ENCODE results near the gene INS. TPM values are rescaled to one million over a fixed set of nuclear protein-coding genes. Genes with fewer than 3 reads are reported as not detected.

The INS gene
- polyA plus RNA-seq, 6 donors from 2014 or later: not detected

DNA sequence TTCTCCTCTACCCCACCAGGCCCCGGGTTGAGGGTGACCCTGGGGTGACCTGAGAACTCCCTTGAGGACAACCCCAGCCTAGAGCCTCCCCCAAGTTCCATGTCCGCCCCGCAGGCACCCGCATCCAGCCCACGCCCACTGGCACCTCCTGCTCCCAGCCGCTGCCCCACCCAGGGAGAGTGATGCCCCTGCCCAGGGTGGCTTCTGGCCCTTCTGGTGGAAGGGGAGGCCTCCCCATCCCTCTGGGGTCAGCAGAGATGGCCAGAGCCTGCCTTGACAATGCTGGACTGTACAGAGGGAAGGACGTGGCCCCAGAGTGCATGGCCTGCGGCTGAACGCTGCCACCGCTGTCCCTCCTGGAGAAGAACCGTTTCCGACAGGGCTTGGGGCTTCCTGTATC lies 11.7 kb upstream of the INS start:
- Mint-ChIP-seq H3K4me3 (peak overlapping the region in 2 of 8 donors; percentile 55 to 70), H3K4me1 (peaks cover 0 to 4% (median 0%) of the 10 kb centered on the region in 3 donors), H3K27ac (no peak overlapping the region), H3K36me3 (no peaks in the 10 kb centered on the region), H3K9me3 (no peaks in the 10 kb centered on the region), H3K27me3 (peaks cover 0 to 22% (median 6%) of the 10 kb centered on the region in 3 donors)
- no peak for ATAC-seq (ENCODE audit: low read depth in 2 of 2)
- DNase-seq: no peak

DNA sequence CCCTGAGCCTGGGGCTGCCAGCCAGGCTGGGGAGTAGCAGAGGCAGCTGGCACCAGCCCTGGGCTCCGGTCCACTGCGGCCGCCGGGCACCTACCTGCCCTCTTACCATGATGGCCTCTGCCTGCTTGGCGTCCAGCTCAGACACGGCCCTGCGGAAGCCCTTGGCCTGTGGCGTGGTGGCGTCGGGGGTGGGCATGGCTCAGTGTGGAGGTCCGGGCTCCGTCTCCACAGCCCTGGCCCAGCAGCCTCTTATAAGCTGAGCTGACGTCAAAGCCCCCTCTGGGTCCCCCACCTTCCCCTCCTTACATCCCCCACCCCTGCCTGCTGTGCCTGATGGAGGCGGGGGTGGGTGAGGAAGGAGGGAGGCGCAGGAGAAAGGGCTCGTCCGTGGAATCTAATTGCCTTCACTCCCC lies 10.6 kb upstream of the INS start, which contains the start of gene TH:
Gene TH (minus strand): TSS at position 225 of the 413 bp plus-strand sequence. CDS start 29 bp downstream, at position 196.
- H3K36me3 Mint-ChIP-seq: no peaks in the 10 kb centered on the region
- DNase-seq (no peak), ATAC-seq (ENCODE audit: low read depth in 2 of 2) (no peak)
- no peaks in the 10 kb centered on the region for H3K9me3 Mint-ChIP-seq
- H3K27ac Mint-ChIP-seq: peak within 1 kb of the TSS in 1 of 6 donors; percentile 47
- H3K27me3 Mint-ChIP-seq: peaks cover 0 to 28% (median 9%) of the 10 kb centered on the region in 3 donors
- H3K4me1 Mint-ChIP-seq: peaks cover 0 to 4% (median 0%) of the 10 kb centered on the region in 3 donors
- H3K4me3 Mint-ChIP-seq: peak within 1 kb of the TSS in 2 of 8 donors; percentile 55 to 70

DNA sequence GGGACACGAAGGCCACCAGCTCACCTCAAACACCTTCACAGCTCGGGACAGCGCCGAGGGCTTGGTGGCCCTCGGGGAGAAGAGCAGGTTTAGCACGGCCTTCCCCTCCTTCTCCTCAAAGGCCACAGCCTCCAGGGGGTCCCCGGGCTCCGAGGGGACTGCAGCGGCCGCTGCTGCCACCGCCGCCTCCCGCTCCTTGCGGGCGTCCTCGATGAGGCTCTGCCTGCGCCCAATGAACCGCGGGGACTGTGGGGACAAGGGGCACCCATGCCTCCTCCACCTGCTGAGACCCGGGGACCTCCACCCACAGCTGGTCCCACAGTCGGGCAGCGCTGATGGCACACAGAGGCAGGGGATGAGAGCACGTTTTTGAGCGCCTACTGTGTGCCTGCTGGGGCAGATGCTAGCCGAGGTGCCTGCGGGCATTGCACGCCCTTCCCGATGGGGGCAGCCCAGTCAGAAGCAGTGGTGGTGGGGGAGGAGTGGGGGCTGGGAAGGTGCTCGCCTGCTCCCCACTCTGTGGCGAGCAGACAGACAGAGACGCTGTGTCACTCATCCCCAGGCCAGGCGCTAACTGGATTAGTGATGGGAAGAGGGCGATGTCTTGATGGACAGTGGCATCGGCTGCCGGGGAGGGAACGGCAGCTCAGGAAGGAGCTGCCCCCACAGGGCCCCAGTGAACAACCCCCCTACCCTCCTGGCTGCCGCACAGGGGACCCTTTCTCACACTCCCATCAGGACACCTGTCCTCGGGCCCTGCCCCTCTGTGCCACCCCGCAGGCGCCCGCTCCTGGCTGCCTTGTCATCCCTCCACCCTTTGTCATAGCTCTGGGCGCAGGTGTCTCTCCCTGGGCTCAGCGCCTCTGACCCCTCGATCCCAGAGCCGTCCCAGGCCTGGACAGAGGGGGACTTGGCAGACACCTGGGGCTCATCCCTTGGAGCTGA lies 8.9 kb upstream of the INS start:
- ATAC-seq (ENCODE audit: low read depth in 2 of 2): no peak
- DNase-seq: no peak
- Mint-ChIP-seq H3K9me3 (no peaks in the 10 kb centered on the region), H3K27ac (no peak overlapping the region), H3K4me1 (peaks cover 0 to 4% (median 0%) of the 10 kb centered on the region in 3 donors), H3K36me3 (no peaks in the 10 kb centered on the region), H3K4me3 (no peak overlapping the region), H3K27me3 (peaks cover 0 to 30% (median 9%) of the 10 kb centered on the region in 3 donors)

DNA sequence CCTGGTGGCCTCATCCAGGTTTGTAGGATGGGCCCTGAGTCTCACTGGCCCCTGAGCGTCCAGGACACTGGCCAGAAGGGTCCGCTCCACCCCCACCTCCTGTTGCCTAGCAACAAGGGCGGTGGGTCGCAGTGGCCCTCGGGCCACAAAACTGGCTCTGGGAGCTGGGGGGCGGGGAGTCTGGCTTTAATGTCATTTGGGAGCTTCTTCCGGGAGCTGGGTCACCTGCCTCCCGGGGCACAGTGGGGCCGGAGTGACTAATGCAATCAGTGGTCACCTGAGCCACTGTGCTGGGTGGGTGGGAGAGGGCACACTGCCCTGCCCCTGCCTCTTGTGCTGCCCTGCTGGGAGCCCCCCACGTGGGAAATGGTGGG lies 8.0 kb upstream of the INS start:
- Mint-ChIP-seq H3K4me1 (peaks cover 0 to 4% (median 0%) of the 10 kb centered on the region in 3 donors), H3K36me3 (no peaks in the 10 kb centered on the region), H3K9me3 (no peaks in the 10 kb centered on the region), H3K4me3 (no peak overlapping the region), H3K27ac (no peak overlapping the region), H3K27me3 (peaks cover 0 to 33% (median 9%) of the 10 kb centered on the region in 3 donors)
- ATAC-seq (ENCODE audit: low read depth in 2 of 2) (no peak), DNase-seq (no peak)

DNA sequence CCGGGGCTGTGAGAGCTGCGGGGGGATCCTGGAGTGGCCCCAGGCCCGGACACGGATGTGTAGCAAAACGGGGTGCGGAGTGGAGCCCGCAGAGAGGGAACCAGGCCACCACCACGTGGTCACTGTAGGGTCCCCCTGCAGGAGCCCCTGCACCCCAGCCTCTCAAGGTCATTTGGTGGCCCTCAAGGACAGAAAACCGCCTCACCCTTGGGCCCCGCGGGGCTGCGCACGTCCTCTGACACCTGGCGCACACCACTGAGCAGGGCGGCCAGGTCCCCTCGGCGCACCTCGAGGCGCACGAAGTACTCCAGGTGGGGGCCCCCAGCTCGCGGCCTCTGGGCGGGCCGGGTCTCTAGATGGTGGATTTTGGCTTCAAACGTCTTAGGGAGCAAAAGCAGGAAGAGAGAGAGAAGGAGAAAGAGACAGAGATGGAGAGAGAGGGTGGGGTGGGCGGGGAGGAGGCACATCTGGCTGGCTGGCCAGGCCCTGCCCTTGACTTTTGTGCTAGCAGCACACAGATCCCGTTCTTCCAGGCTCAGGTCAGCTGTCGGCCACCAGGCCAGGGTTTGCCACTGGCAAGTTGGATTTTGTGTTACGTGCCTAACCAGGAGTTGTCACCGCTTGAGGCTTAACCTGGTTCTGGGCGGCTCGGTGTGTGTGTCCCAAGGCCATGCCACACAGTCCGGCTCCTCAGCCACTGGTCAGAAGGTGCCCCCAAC lies 7.4 kb upstream of the INS start:
- H3K4me3 Mint-ChIP-seq: peak overlapping the region in 1 of 8 donors; percentile 12
- peaks cover 0 to 39% (median 9%) of the 10 kb centered on the region in 3 donors for H3K27me3 Mint-ChIP-seq
- H3K36me3 Mint-ChIP-seq: no peaks in the 10 kb centered on the region
- DNase-seq (no peak), ATAC-seq (ENCODE audit: low read depth in 2 of 2) (no peak)
- no peaks in the 10 kb centered on the region for H3K9me3 Mint-ChIP-seq
- no peak overlapping the region for H3K27ac Mint-ChIP-seq
- peaks cover 0 to 4% (median 0%) of the 10 kb centered on the region in 3 donors for H3K4me1 Mint-ChIP-seq

DNA sequence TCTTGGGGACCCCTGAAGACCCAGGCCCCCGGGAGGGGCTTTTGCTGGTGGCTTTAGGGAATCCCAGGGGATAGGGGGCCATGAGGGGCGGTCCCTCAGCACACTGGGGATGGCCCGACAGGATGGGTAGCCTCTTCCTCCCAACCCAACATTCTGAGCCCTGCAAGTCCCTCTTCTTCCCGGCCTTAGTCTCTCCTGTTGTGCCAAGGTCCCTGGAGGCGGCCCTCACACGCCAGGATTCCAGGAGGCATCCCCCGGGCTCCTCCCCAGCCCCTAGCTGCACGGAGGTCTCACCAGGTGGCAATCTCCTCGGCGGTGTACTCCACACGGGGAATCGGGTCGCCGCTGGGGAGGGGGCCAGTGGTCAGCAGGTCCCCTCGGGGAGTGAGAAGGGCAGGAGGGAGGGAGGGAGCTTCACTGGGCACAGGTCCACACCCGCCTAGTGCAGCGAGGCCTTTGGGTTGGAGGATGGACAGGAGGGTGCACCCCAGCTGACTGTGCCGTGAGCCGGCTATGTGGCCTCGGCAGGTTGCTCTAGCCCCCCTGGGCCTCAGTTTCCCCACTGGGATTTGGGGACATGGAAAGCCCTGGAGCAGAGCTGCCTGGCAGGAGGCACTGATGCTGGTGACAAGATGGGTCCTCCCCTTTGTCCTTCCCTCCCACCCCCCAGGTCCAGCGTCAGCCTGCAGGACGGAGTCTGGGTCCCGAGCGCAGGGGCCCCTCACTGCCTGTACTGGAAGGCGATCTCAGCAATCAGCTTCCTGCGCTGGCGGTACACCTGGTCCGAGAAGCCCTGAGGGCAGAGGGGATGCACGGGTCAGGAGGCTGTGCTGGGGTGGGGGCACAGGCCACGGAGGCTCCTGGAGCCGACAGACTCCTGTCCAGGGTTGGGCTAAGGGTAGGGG lies 6.4 kb upstream of the INS start:
- Mint-ChIP-seq H3K9me3 (no peaks in the 10 kb centered on the region), H3K27ac (no peak overlapping the region), H3K27me3 (peaks cover 0 to 45% (median 15%) of the 10 kb centered on the region in 3 donors), H3K4me1 (no peaks in the 10 kb centered on the region), H3K36me3 (no peaks in the 10 kb centered on the region), H3K4me3 (no peak overlapping the region)
- DNase-seq: no peak
- ATAC-seq (ENCODE audit: low read depth in 2 of 2): no peak

DNA sequence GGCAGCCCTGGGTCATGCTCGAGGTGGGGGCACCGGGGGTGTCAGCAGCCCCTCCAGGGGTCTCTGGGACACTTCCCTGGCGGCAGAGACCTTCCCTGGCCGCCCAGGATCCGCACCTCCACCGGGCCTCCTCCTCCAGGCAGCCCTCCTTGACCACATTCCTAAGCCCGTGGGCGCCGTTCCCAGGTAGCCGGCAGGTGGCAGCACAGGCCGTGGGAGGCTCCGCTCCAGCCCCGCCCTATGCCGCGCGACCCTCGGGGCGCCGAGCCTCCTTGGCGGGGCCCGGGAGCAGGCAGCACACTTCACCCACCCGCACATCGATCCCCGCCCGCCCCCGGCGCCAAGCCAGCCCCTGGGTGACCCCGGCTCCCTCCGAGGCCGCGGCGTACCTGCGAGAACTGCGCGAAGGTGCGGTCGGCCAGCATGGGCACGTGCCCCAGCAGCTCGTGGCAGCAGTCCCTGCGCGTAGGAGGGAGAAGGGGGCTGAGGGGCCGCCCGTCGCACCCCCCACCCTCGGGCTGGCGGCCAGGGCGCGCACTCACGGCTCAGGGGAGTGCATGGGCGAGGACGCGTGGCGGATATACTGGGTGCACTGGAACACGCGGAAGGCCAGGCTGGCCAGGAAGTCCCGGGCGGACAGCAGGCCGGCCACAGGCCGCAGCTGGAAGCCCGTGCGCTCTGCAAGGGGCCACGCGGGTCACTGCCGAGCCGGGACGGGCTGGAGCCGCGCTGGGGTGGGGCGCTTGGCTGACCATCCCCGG lies 5.3 kb upstream of the INS start:
- Mint-ChIP-seq H3K4me1 (no peaks in the 10 kb centered on the region), H3K36me3 (no peaks in the 10 kb centered on the region), H3K27me3 (peaks cover 0 to 46% (median 17%) of the 10 kb centered on the region in 3 donors), H3K4me3 (no peak overlapping the region), H3K9me3 (no peaks in the 10 kb centered on the region), H3K27ac (no peak overlapping the region)
- DNase-seq (peak; percentile 36), ATAC-seq (ENCODE audit: low read depth in 2 of 2) (peak; percentile 72 to 73)

DNA sequence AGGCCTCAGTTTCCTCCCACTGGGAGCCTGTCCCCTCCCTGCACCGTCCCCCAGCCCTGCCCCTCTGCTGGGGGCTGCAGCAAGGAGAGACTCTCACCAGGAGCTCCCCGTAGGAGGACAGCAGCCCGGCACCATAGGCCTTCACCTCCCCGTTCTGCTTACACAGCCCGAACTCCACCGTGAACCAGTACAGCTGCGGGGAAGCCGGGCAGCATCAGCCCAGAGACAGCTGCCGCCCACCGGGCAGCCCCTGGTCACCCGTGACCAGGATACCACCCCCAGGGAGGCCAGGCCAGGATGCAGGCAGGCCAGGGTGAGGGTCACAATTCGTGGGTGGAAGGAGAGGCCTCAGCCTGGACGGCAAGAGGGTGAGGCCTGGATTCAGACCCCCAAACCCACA lies 4.6 kb upstream of the INS start:
- H3K36me3 Mint-ChIP-seq: no peaks in the 10 kb centered on the region
- peak overlapping the region in 1 of 8 donors; percentile 41 for H3K4me3 Mint-ChIP-seq
- H3K27ac Mint-ChIP-seq: no peak overlapping the region
- no peak for ATAC-seq (ENCODE audit: low read depth in 2 of 2)
- peaks cover 0 to 46% (median 17%) of the 10 kb centered on the region in 3 donors for H3K27me3 Mint-ChIP-seq
- no peak for DNase-seq
- H3K9me3 Mint-ChIP-seq: no peaks in the 10 kb centered on the region
- no peaks in the 10 kb centered on the region for H3K4me1 Mint-ChIP-seq

DNA sequence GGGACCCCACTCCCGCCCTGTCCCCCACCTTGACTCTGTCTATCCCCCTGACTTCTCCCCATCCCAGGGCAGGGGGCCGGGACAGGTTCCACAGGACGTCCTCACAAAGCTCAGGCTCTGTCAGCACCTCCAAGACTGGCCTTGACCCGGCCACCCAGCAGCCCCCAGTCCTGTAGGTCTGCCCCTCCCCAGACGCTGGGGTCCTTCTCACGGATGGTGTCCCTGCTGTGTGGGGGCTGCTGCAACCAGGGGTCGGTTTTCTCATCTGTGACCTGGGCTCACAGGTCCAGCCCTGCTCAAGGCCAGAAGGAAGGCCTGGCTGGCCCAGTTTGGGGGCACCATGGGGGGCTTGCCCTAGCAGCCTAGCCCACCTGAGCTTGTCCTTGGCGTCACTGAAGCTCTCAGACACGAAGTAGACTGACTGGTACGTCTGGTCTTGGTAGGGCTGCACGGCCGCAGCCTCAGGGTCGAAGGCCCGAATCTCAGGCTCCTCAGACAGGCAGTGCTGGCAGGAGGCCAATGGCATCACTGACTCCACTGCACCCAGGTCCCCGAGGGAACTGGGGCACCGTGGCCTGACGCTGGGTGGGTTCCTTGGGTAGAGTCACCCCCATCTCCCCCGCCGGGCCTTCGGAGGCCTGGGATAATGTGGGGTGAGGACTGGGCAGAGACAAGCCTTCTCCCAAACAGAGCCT lies 4.0 kb upstream of the INS start:
- ATAC-seq (ENCODE audit: low read depth in 2 of 2) (no peak), DNase-seq (no peak)
- H3K27ac Mint-ChIP-seq: peak overlapping the region in 1 of 6 donors; percentile 29
- no peak overlapping the region for H3K4me3 Mint-ChIP-seq
- H3K4me1 Mint-ChIP-seq: no peaks in the 10 kb centered on the region
- no peaks in the 10 kb centered on the region for H3K9me3 Mint-ChIP-seq
- peaks cover 0 to 46% (median 17%) of the 10 kb centered on the region in 3 donors for H3K27me3 Mint-ChIP-seq
- H3K36me3 Mint-ChIP-seq: no peaks in the 10 kb centered on the region

DNA sequence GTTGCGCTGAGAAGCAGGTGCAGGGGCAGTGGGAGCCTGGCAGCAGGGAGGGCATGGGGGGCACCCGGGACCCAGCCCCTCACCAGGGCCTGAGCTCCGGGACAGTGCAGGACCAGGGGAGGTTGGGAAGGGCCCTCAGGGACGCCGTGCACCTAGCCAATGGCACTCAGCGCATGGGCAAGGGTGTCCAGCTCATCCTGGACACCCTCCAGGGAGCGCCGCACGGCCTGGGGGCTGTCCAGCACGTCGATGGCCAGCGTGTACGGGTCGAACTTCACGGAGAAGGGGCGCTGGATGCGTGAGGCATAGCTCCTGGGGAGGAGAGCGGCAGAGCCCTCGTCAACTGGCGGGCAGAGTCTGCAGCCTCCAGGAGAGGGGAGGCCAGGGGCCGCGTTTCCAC lies 3.1 kb upstream of the INS start:
- Mint-ChIP-seq H3K36me3 (no peaks in the 10 kb centered on the region), H3K9me3 (no peaks in the 10 kb centered on the region), H3K27ac (peak overlapping the region in 1 of 6 donors; percentile 70), H3K4me3 (no peak overlapping the region), H3K27me3 (peaks cover 0 to 49% (median 17%) of the 10 kb centered on the region in 3 donors), H3K4me1 (no peaks in the 10 kb centered on the region)
- DNase-seq: no peak
- no peak for ATAC-seq (ENCODE audit: low read depth in 2 of 2)

DNA sequence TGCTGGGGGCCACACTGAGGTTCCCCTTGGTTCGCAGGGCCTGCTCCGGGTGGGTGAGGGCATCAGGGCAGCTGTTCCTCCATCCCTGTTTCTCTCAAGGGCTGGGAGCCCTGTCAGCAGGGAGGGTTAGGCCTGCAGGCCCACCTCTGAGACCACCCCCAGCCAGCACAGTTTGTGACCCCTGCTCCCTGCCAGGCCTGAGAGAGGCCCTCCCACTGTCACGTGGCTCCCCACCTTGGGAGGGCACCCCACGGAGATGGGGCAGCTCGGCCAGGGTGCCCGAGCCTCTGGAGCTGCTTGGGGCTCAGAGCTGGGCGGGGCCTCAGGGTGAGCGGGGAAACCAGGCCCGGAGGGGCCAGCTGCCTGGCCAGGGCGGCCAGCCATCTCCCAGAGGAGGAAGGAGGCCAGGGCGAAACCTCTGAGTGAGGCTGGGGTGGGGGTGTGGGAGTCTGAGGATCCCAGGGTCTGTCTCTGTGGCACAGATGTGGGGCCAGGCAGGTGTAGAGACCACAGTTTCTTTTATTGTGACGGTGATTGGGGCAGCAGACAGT lies 2.5 kb upstream of the INS start:
- Mint-ChIP-seq H3K4me3 (no peak overlapping the region), H3K4me1 (no peaks in the 10 kb centered on the region), H3K36me3 (no peaks in the 10 kb centered on the region), H3K27me3 (peaks cover 0 to 51% (median 17%) of the 10 kb centered on the region in 3 donors), H3K27ac (no peak overlapping the region), H3K9me3 (no peaks in the 10 kb centered on the region)
- ATAC-seq (ENCODE audit: low read depth in 2 of 2) (no peak), DNase-seq (no peak)
